Central memory CD8-positive, alpha-beta T cell (primary cell): ENCODE results near the gene TMEM164.

ENCODE experiments used
- ATAC-seq: fragments of 150-1000 bp; cut with Tn5 transposase; replicated peaks from 2 replicates; pipeline ENCODE4 v1.10.0; 2022; ENCODE audit warnings: mild to moderate bottlenecking, moderate FRiP score, moderate number of reproducible peaks; ENCODE audit not compliant: poor library complexity, severe bottlenecking; ENCODE audit errors: extremely low read depth
- DNase-seq, 2 donors: peaks; one replicate each; pipeline ENCODE4 v3.0.0; 2021; ENCODE audit warnings: low spot score in 2 of 2
- H3K27ac Mint-ChIP-seq: one replicate; pipeline ENCODE4 v1.8.0; 2022; ENCODE audit warnings: low read depth, mild to moderate bottlenecking, moderate library complexity, mixed read lengths
- H3K27me3 Mint-ChIP-seq: one replicate; pipeline ENCODE4 v1.8.0; 2022; ENCODE audit warnings: mixed read lengths
- H3K36me3 Mint-ChIP-seq: one replicate; pipeline ENCODE4 v1.8.0; 2022; ENCODE audit warnings: mild to moderate bottlenecking, moderate library complexity, mixed read lengths; ENCODE audit not compliant: insufficient read depth
- H3K4me1 Mint-ChIP-seq: one replicate; pipeline ENCODE4 v1.8.0; 2022; ENCODE audit warnings: mixed read lengths
- H3K4me3 Mint-ChIP-seq: one replicate; pipeline ENCODE4 v1.8.0; 2022; ENCODE audit warnings: mild to moderate bottlenecking, moderate library complexity, mixed read lengths
- H3K9me3 Mint-ChIP-seq: one replicate; pipeline ENCODE4 v1.8.0; 2022; ENCODE audit warnings: mixed read lengths

The TMEM164 gene

DNA sequence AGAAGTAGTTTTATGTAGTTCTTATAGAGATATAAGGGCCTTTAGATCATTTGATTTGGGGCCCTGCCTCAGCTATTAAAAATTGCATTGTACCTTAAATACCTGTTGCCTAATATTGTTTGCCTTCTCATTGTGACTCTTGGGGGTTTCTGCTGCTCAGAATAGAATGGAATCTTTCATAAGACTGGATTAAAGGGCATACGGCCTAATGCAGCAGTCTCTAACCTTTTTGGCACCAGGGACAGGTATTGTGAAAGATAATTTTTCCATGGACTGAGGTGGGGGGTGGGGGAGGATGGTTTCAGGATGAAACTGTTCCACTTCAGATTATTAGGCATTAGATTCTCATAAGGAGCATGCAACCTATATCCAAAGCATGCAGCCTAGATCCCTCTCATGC, 46.2 kb downstream of the TMEM164 start:
- Mint-ChIP-seq H3K27me3 (no peaks in the 10 kb centered on the region), H3K4me1 (no peaks in the 10 kb centered on the region), H3K4me3 (no peak overlapping the region), H3K27ac (no peak overlapping the region), H3K36me3 (peaks cover 5% of the 10 kb centered on the region), H3K9me3 (no peaks in the 10 kb centered on the region)
- no peak for DNase-seq
- no peak for ATAC-seq

- H3K9me3 Mint-ChIP-seq: no peaks in the 10 kb centered on the region
- ATAC-seq: no peak
Measured at GRCh38 chrX:110050386-110050785, 47.5 kb downstream of the TMEM164 start.

GRCh38 chrX:110050901-110051300, 48.0 kb downstream of the TMEM164 start:
- no peak overlapping the region for H3K4me3 Mint-ChIP-seq
- no peaks in the 10 kb centered on the region for H3K9me3 Mint-ChIP-seq
- peaks cover 7% of the 10 kb centered on the region for H3K36me3 Mint-ChIP-seq
- no peak overlapping the region for H3K27ac Mint-ChIP-seq
- no peak for ATAC-seq
- no peaks in the 10 kb centered on the region for H3K27me3 Mint-ChIP-seq
- DNase-seq: no peak
- H3K4me1 Mint-ChIP-seq: peaks cover 6% of the 10 kb centered on the region

More at GRCh38 chrX:110050386-110050785, 47.5 kb downstream of the TMEM164 start:
- no peak for DNase-seq
- Mint-ChIP-seq H3K27me3 (no peaks in the 10 kb centered on the region), H3K36me3 (peaks cover 6% of the 10 kb centered on the region), H3K4me3 (no peak overlapping the region), H3K4me1 (peaks cover 2% of the 10 kb centered on the region), H3K27ac (no peak overlapping the region)

GRCh38 chrX:110051559-110051958, 48.6 kb downstream of the TMEM164 start:
- H3K27me3 Mint-ChIP-seq: no peaks in the 10 kb centered on the region
- peaks cover 7% of the 10 kb centered on the region for H3K36me3 Mint-ChIP-seq
- ATAC-seq (no peak), DNase-seq (no peak)
- H3K4me1 Mint-ChIP-seq: peaks cover 6% of the 10 kb centered on the region
- no peak overlapping the region for H3K4me3 Mint-ChIP-seq
- H3K9me3 Mint-ChIP-seq: no peaks in the 10 kb centered on the region
- H3K27ac Mint-ChIP-seq: no peak overlapping the region

DNA sequence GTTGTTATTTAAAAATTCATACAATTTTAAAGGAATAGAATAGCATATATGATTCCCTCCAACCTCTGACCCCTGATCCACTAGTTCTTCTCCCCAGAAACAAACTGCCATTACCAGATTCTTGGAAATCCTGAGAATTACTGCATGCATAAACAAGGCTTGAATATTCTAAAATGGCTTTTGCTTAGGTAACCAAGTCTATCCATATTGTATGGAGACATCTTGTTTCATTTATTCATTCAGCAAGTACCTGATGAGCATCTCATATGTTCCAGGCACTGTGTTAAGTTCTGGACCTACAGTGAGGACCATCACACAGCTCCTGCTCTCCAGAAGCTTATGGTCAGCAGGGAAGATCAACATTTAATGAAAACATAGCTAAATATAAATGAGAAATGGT, 49.4 kb downstream of the TMEM164 start:
- no peak for ATAC-seq
- H3K36me3 Mint-ChIP-seq: peaks cover 7% of the 10 kb centered on the region
- H3K9me3 Mint-ChIP-seq: no peaks in the 10 kb centered on the region
- H3K27ac Mint-ChIP-seq: no peak overlapping the region
- H3K4me3 Mint-ChIP-seq: no peak overlapping the region
- no peaks in the 10 kb centered on the region for H3K27me3 Mint-ChIP-seq
- H3K4me1 Mint-ChIP-seq: peaks cover 6% of the 10 kb centered on the region
- DNase-seq: no peak

- H3K27ac Mint-ChIP-seq: no peak overlapping the region
- no peak overlapping the region for H3K4me3 Mint-ChIP-seq
- H3K4me1 Mint-ChIP-seq: peaks cover 6% of the 10 kb centered on the region
- no peaks in the 10 kb centered on the region for H3K9me3 Mint-ChIP-seq
- DNase-seq (no peak), ATAC-seq (no peak)
- peaks cover 7% of the 10 kb centered on the region for H3K36me3 Mint-ChIP-seq
- H3K27me3 Mint-ChIP-seq: no peaks in the 10 kb centered on the region
Measured at GRCh38 chrX:110053453-110053852, 50.5 kb downstream of the TMEM164 start.

DNA sequence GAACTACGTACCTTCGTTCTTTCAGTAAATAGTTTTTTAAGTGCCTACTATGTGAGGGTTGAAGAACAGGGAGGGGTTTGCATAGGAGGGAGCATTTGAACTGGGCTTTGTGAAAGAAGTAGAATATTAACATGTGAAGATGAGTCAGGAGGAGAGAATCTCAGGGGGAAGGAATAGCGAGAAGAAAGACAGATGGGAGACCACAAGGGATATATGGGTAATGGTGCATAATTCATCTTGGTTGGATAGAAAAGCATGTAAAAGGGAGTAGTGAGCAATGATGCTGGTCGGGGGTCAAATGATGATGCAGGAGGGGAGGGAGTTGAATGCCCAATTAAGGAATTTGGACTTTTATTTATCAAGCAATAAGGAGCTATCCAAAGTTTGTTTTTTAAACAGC, 52.7 kb downstream of the TMEM164 start:
- Mint-ChIP-seq H3K27ac (no peak overlapping the region), H3K36me3 (peaks cover 7% of the 10 kb centered on the region), H3K27me3 (no peaks in the 10 kb centered on the region), H3K4me3 (no peak overlapping the region), H3K4me1 (peaks cover 6% of the 10 kb centered on the region), H3K9me3 (no peaks in the 10 kb centered on the region)
- DNase-seq (no peak), ATAC-seq (no peak)

DNA sequence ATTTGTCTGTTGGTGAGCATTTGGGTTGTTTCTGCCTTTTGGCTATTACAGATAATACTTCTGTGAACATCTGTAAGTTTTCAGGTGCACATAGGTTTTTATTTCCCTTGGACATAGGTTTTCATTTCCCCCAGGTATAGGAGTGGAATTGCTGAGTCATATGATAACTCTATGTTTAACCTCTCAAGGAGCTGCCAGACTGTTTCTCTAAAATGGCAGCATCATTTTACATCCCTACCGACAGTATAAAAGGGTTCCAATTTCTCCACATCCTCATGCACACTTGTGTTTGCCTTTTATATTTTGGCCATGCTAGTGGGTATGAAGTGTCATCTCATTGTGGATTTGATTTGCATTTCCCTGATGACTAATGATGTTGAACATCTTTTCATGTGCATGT, 53.5 kb downstream of the TMEM164 start:
- Mint-ChIP-seq H3K36me3 (peaks cover 7% of the 10 kb centered on the region), H3K27me3 (no peaks in the 10 kb centered on the region), H3K4me3 (no peak overlapping the region), H3K4me1 (peaks cover 6% of the 10 kb centered on the region), H3K9me3 (no peaks in the 10 kb centered on the region), H3K27ac (no peak overlapping the region)
- ATAC-seq: no peak
- DNase-seq: no peak

DNA sequence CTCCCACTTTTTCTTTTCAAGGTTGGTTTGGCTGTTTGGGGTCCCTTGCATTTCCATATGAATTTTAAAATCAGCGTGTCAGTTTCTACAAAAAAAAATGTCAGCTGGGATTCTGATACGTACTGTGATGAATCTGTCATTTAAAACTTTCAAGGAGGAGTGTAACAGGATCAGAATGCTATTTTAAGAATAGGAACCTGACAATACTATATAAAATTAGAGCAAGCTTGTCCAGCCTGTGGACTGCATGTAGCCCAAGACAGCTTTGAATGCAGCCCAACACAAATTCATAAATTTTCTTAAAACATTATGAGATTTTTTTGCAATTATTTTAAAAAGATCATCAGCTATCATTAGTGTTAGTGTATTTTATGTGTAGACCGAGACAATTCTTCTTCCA, 56.5 kb downstream of the TMEM164 start:
- Mint-ChIP-seq H3K4me3 (no peak overlapping the region), H3K4me1 (peaks cover 20% of the 10 kb centered on the region), H3K36me3 (peaks cover 3% of the 10 kb centered on the region), H3K27ac (no peak overlapping the region), H3K9me3 (no peaks in the 10 kb centered on the region), H3K27me3 (no peaks in the 10 kb centered on the region)
- ATAC-seq: no peak
- no peak for DNase-seq

DNA sequence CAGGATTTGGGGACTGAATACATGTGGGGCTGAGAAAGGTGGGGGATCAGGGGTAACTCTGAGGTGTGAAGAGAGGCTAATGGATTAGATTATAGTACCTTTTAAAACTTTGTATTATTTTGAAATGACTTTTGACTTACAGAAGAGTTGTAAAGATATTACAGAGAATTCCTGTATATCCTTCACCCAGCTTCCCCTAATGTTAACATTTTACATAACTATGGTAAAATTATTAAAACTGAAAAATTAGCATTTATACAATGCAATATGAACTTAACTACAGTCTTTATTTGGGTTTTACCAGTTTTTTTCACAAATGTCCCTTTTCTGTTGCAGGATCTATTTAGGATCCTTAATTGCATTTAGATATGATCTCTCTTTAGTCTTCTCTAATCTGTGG, 57.4 kb downstream of the TMEM164 start:
- Mint-ChIP-seq H3K36me3 (peaks cover 2% of the 10 kb centered on the region), H3K4me3 (no peak overlapping the region), H3K27me3 (no peaks in the 10 kb centered on the region), H3K4me1 (peaks cover 19% of the 10 kb centered on the region), H3K9me3 (no peaks in the 10 kb centered on the region), H3K27ac (no peak overlapping the region)
- DNase-seq: no peak
- no peak for ATAC-seq

GRCh38 chrX:110060846-110061537, 58.1 kb downstream of the TMEM164 start:
- no peaks in the 10 kb centered on the region for H3K27me3 Mint-ChIP-seq
- ATAC-seq (no peak), DNase-seq (no peak)
- no peaks in the 10 kb centered on the region for H3K36me3 Mint-ChIP-seq
- no peak overlapping the region for H3K4me3 Mint-ChIP-seq
- H3K9me3 Mint-ChIP-seq: no peaks in the 10 kb centered on the region
- no peak overlapping the region for H3K27ac Mint-ChIP-seq
- peaks cover 14% of the 10 kb centered on the region for H3K4me1 Mint-ChIP-seq

DNA sequence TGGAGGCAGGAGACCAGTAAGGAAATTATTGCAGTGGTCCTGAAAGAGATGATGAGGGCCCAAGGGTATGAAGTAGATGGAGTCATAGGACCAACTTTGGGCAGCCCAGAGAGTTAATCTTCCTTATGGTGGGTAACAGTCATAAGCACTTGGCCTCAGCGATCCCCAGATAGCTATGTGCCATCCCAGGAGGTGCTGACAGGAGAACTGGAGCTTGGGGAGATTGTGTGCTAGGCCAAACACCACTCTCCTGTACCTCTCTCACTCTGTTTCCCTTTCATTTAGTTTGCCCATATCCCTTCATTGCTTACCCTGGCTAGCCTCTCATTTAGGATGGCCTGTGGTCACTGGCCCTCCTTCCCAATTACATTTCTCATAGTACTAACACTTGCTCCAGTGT, 60.0 kb downstream of the TMEM164 start:
- ATAC-seq (no peak), DNase-seq (no peak)
- Mint-ChIP-seq H3K9me3 (no peaks in the 10 kb centered on the region), H3K36me3 (no peaks in the 10 kb centered on the region), H3K4me1 (peaks cover 14% of the 10 kb centered on the region), H3K4me3 (no peak overlapping the region), H3K27me3 (no peaks in the 10 kb centered on the region), H3K27ac (no peak overlapping the region)

DNA sequence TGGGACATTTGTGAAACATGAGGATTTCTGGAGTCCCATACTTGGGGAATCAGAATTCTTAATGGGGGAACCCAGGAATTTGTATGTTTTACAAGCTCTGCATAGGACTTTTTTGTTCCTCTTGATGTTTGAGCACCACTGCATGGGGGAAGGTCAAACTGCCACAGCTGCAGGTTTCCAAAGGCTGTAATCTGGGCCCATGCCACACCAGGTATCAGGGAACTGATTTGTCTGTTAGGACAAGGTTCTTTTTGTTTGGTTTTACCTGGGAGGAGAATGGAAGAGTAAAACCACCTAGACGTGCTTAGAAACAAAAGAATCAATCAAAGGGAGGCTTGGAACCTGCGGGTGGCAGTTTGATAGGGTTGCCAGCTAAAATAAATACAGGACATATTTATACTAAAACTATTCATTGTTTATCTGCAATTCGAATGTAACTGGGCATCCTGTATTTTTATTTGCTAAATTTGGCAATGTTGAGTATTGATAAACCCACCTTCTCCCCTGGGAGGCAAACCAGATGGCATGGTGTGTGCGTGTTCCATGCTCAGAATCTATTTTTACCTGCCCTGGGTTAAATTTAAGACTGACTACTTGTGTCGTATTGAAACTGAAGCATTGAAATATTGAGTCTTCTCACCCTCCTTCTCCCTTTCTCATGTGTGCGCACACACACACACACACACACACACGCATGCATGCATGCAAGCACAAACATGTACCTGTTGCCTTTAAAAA, 63.7 kb downstream of the TMEM164 start:
- H3K27me3 Mint-ChIP-seq: no peaks in the 10 kb centered on the region
- peaks cover 14% of the 10 kb centered on the region for H3K4me1 Mint-ChIP-seq
- no peak for DNase-seq
- no peaks in the 10 kb centered on the region for H3K9me3 Mint-ChIP-seq
- no peak overlapping the region for H3K27ac Mint-ChIP-seq
- no peaks in the 10 kb centered on the region for H3K36me3 Mint-ChIP-seq
- ATAC-seq: no peak
- no peak overlapping the region for H3K4me3 Mint-ChIP-seq
